T follicular helper cell (primary cell): ENCODE results near the gene MDM4.
"Not testable (repeated sequence)": the region's sequence is repeated elsewhere in the genome, so short reads cannot be mapped to it uniquely, and the experiment has no call there.

ENCODE experiments used
- DNase-seq: peaks from one replicate; pipeline ENCODE4 v3.0.0-alpha.2; 2020; ENCODE audit warnings: low read depth
- total RNA-seq, 2 experiments: gene quantifications; one replicate each; lab custom pipeline; 2026; lab: John Stamatoyannopoulos, UW

MDM4 gene, protein sequence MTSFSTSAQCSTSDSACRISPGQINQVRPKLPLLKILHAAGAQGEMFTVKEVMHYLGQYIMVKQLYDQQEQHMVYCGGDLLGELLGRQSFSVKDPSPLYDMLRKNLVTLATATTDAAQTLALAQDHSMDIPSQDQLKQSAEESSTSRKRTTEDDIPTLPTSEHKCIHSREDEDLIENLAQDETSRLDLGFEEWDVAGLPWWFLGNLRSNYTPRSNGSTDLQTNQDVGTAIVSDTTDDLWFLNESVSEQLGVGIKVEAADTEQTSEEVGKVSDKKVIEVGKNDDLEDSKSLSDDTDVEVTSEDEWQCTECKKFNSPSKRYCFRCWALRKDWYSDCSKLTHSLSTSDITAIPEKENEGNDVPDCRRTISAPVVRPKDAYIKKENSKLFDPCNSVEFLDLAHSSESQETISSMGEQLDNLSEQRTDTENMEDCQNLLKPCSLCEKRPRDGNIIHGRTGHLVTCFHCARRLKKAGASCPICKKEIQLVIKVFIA
- 141 to 175 reads per million in 2 experiments for total RNA-seq

- DNase-seq: peak; percentile 82
These were observed at the start of gene MDM4 for GRCh38 chr1:204516180-204516879. Gene MDM4 (plus strand): TSS chr1:204516406. CDS start chr1:204525519, 9,113 bp downstream.

DNA sequence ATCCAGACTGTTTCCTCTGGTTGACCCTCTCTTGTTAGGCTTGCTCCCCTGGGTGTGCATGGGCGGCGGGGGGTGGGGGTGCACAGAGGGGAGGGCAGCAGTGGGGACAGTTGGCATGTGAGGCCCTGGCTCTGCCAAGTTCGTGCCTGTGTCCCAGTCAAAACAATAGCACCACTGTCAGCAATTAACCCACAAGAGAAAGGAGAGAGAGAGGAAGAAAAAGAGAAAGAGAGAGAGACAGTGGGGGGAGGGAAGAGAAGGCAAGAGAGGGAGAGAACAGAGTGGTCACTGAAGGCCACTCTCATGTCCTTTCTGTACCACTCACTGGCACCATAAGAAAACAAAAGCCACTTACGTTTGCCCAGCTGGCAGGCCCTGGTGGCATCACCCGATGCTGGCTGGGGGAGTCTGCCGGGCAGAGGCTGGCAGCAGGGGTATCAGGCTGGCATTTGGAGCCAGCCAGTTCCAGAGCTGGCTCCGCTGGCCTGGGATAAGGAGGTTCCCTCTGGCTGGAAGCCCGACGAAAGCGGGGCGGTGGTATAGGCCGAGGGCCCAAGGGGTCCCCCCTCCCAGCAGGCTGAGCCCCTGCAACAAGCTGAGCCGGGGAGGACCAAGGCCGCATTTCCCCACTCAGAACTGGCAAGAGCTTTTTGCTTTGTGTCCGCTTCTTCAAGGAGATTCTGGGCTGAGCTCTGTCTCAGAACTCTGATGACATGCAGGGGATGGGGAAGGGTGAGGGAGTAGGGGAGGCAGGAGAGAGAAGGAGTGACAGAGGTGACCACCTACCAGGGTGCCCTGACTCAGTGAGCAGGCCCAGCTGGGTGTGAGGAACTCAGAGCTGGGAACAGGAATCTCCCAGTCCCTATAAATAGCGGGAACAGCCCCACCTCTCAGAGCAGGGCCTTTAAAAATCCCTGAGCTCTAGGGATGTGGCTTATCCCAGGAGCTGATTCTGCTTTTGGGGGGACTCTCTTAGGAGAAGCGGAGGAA, 49.5 kb upstream of the MDM4 start:
- DNase-seq: no peak

DNA sequence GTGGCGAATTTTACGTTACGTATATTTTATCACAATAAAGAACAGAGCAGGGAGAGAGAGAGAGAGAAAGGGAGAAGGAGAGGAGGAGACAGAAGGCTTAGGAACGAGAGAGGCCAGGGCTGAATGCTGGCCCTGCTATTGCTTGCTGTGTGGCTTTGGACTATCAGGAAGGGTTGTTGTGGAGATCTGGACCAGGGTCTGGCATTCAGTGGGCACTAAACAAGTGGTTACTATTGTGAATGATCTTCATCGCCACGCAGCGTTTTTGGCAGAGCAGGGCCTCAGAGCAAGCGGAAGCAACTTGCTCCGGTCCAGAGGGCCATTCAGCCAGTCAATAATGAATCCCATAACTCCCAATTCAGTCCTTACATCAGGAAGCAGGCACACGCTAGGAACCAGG, 48.0 kb upstream of the MDM4 start:
- DNase-seq: no peak

- DNase-seq: no peak
These were observed 47.4 kb upstream of the MDM4 start for GRCh38 chr1:204468766-204469302.

- no peak for DNase-seq
These were observed 46.9 kb upstream of the MDM4 start for GRCh38 chr1:204469304-204469703.

GRCh38 chr1:204471687-204472086, 44.5 kb upstream of the MDM4 start:
- no peak for DNase-seq

DNA sequence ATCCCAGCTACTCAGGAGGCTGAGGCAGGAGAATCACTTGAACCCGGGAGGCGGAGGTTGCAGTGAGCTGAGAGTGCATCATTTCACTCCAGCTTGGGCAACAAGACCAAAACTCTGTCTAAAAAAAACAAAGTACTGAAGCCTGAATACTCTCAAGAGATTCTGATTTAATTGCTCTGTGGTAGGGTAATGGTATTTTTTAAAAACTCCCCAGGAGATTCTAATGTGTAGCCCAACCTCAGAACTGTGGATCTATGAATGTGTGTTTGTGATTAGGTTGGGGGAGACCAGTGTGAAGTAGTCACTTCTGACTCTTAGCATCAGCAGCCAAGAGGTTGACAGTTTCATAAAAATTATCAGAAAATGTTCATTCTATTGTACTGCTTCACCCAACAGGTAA, 43.5 kb upstream of the MDM4 start:
- DNase-seq: no peak

- DNase-seq: no peak
These were observed 42.7 kb upstream of the MDM4 start for GRCh38 chr1:204473400-204473965.

GRCh38 chr1:204475656-204476432, 40.4 kb upstream of the MDM4 start:
- DNase-seq: no peak

- DNase-seq: no peak
These were observed 39.6 kb upstream of the MDM4 start for GRCh38 chr1:204476563-204476962.

- no peak for DNase-seq
These were observed 39.0 kb upstream of the MDM4 start for GRCh38 chr1:204477036-204477740.

DNA sequence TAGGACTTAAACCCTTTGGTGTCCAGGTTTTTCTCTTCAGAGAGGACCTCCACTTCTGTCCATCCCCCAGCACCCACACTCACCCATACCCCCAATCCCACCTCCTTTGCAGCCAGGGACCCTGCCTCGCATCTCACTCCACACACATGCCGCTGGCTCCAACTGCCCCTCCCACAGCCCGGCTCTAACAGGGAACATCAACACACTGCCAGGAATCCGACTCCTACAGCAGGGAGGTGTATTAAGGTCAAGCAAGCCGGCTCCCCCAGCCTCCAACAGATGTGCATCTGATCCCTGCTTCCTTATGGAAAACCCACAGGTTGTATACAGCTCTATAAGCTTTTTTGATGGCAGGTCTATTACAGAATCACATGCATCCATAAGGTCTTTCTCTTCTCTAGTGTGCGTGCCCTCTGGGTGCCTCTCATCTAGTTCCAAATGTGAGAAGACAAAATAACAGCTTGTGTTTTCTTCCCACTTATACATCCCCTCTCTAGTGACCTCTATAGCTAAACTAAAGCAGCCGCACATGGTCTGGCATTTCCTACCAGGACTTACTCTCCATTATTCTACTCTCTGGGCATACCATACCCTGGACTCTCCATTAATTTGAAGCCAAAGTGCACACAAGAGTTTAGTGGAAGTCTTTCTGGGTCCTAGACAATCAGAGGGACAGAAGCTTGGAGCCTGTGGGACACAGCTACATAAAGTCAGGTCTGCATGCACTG, 37.9 kb upstream of the MDM4 start:
- no peak for DNase-seq

DNA sequence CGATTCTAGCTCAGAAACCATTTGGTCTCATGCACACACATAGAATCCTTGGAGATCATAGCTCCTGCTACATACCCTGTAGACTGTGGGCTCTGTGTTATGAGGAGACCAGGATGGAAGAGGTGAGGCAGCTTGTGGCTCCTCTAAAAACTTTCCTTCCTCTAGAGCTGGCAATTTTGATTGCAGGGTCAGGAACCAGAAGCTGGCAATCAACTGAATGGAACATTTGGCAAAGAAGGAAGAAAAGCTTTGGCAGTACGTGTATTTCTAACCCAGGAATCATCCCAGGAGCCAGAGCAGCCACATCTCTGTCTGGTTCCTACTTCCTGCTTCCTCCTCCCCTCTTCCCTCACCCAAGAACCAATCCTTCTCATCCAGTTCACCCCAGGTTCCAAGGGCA, 37.3 kb upstream of the MDM4 start:
- DNase-seq: no peak

DNA sequence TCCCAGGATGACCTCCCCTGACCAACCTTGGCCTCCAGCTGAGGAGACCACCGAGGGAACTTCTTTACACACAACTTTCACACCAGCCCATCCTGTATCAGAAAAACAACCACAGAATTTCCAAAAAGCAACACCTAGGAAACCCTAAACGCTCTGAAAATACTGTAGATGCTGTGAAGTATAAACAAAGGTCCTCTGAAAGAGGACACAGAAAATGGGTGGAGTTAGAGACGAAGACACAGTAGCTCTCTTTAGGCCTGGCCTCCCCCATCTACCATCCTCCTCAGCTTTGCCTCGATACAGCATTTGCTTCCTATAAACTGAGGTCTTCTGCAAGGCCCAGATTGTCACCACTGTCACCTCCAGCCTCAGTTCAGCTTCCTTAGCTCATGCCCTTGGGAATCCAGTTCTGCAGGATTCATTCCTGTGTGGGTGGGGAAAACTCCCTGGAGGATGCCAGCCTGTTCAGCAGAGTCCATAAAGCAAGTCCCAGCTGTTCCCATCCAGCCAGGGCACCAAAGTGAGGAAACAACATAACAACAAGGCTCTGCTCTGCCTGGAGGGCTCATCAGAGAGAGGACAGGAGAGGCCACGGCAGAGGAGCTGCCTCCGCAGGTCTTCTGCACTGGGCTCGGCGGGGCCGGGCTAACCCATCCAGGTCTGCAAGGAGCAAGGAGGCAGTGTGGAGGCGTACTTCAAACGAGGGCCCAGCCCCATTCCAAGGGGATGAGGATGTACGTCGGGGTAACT, 36.6 kb upstream of the MDM4 start:
- DNase-seq: no peak

DNA sequence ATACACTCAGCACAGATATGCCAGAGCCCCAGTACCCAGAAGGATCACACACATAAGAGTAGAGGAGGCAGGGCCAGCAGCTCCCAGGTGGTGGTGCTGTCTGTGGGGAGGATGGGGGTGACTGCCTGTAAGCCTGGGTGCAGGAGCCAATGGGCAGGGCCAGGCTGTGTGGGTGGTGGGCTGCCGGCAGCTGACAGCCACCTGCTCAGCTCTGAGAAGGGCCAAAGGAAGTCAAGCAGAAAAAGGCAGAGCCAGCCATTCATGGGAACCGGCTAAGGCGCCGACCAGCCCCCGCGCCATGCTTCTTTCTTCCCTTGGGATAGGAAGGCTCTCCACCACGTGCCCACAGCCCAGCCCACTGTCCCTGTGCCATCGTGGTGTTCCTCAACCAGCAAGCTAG, 35.7 kb upstream of the MDM4 start:
- no peak for DNase-seq

- DNase-seq: no peak
These were observed 32.4 kb upstream of the MDM4 start for GRCh38 chr1:204483791-204484190.

- not testable (repeated sequence) for DNase-seq
These were observed 29.5 kb upstream of the MDM4 start for GRCh38 chr1:204486513-204487255.

DNA sequence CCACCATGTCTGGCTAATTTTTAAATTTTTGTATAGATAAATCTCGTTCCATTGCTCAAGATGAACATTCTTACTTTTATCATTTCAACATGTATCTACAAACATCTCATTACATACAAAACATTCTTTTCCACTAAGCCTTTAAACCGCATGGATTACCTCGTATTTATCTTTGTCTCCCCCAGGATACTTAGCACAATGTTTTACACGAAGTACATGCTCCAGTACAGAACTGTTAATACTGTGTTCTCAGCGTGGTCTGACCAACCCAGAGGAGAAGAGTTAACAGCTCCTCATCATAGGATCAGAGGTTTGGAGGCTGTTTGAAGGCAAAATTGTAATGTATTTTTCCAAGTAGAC, 29.0 kb upstream of the MDM4 start:
- DNase-seq: no peak
